CD4-positive, alpha-beta T cell (primary cell): ENCODE measurements around the gene COL18A1. TPM values are rescaled to one million over a fixed set of nuclear protein-coding genes. Genes with fewer than 3 reads are reported as not detected.

Experiments
- ATAC-seq: fragments of 200-7000 bp; cut with Tn5 transposase; one replicate; pipeline ENCODE4 v1.10.0; 2022; ENCODE audit warnings: mild to moderate bottlenecking; ENCODE audit not compliant: poor library complexity
- CTCF ChIA-PET: fragments of 350-600 bp; sonication (Branson Sonifier 250); formaldehyde crosslinking; loops from one replicate; lab custom pipeline; 2021; ENCODE audit warnings: antibody characterized with exemption, inconsistent platforms; lab: Charles Lee
- POLR2A ChIA-PET: fragments of 350-600 bp; sonication (Branson Sonifier 250); formaldehyde crosslinking; loops from one replicate; lab custom pipeline; 2021; ENCODE audit warnings: antibody characterized with exemption, inconsistent platforms; lab: Charles Lee
- DNase-seq, 14 experiments: peaks; one replicate each; pipeline ENCODE4 v3.0.0-alpha.2; 2013 to 2020; ENCODE audit warnings: mixed read lengths in 2 of 14
- H3K27ac ChIP-seq, 2 donors: one replicate each; pipeline versions ENCODE4 v1.5.1 to v1.7.0; 2013; ENCODE audit warnings: low read length in 2 of 2, low read depth in 1 of 2, mild to moderate bottlenecking in 1 of 2
- H3K27me3 ChIP-seq, 2 experiments: 1 replicate in 1 of 2; 2 replicates in 1 of 2; pipeline versions ENCODE4 v1.6.1 to v1.7.0; 2013; ENCODE audit warnings: low read length in 2 of 2, control low read depth in 1 of 2, mild to moderate bottlenecking in 1 of 2, moderate library complexity in 1 of 2; ENCODE audit not compliant: insufficient read depth in 2 of 2, control insufficient read depth in 1 of 2
- H3K36me3 ChIP-seq: one replicate; pipeline ENCODE4 v1.6.1; 2013; ENCODE audit warnings: low read length, control low read depth; ENCODE audit not compliant: insufficient read depth
- H3K4me1 ChIP-seq: one replicate; pipeline ENCODE4 v1.6.1; 2013; ENCODE audit warnings: low read length, control low read depth; ENCODE audit not compliant: insufficient read depth
- H3K4me3 ChIP-seq: one replicate; pipeline ENCODE4 v1.5.1; 2013; ENCODE audit warnings: mild to moderate bottlenecking, low read length, moderate library complexity
- H3K9me3 ChIP-seq, 2 experiments: 1 replicate in 1 of 2; 2 replicates in 1 of 2; pipeline versions ENCODE4 v1.6.1 to v1.7.0; 2013; ENCODE audit warnings: low read length in 2 of 2, mild to moderate bottlenecking in 2 of 2, control low read depth in 1 of 2, moderate library complexity in 1 of 2; ENCODE audit not compliant: control insufficient read depth in 1 of 2, insufficient read depth in 1 of 2
- H3K27ac Mint-ChIP-seq: one replicate; pipeline ENCODE4 v1.8.0; 2020; ENCODE audit warnings: mixed read lengths
- H3K27me3 Mint-ChIP-seq: one replicate; pipeline ENCODE4 v1.8.0; 2021; ENCODE audit warnings: mixed read lengths
- H3K36me3 Mint-ChIP-seq: one replicate; pipeline ENCODE4 v1.8.0; 2021; ENCODE audit warnings: low read depth, mixed read lengths
- H3K4me1 Mint-ChIP-seq: one replicate; pipeline ENCODE4 v1.8.0; 2021; ENCODE audit warnings: low read depth, mixed read lengths
- H3K4me3 Mint-ChIP-seq: one replicate; pipeline ENCODE4 v1.8.0; 2020; ENCODE audit warnings: mild to moderate bottlenecking, mixed read lengths
- H3K9me3 Mint-ChIP-seq: one replicate; pipeline ENCODE4 v1.8.0; 2020; ENCODE audit warnings: mixed read lengths
- intact Hi-C, 2 experiments: fragments of 100-400 bp; cut with DNase I in 1 of 2; cut with micrococcal nuclease in 1 of 2; formaldehyde crosslinking; loops; one replicate each; pipeline versions ENCODE4 v1.15.1 to v1.9.0; 2023 to 2025; cut with DNase I, micrococcal nuclease
- total RNA-seq, 174 experiments: library from RNA in 2 of 174; stranded (reverse) in 2 of 174; gene quantifications; one replicate each; pipeline ENCODE4 v1.2.3 and lab custom pipeline; 2021 to 2026
- TF ChIP-seq, protein P1 (sequence below): fragments of 200-600 bp; IDR thresholded peaks from one replicate; pipeline ENCODE4 v1.8.0; 2022; ENCODE audit warnings: antibody characterized with exemption, mild to moderate bottlenecking

Gene COL18A1
- total RNA-seq, 2 experiments from 2014 or later = 15.2 to 16.0 TPM

DNA sequence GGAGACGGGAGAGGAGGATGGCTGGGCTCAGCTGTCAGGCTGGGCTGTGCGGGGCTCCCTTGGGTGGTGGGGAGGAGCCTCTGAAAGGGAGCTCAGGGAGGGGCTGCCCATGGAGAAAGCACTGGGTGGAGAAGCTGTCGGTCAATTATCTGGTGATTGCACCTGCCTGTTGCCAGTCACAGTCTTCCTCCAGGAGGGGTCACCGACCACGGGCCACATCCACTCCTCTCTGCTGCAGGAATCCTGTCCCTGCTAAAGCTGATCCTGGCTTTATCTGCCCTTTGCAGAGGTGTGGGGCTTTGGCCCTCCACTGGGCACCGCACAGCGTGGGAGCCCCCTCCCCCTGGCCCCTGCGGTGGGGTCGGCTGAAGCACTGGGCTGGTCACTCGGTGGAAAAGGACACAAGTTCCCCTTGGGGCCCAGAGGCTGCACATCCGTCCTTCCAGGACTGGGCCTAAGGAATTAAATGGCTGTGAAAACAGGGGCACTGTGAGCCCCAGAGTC lies 21.8 kb upstream of the COL18A1 start:
- Mint-ChIP-seq H3K4me1 (no peaks in the 10 kb centered on the region), H3K27ac (no peak overlapping the region), H3K4me3 (no peak overlapping the region), H3K36me3 (no peaks in the 10 kb centered on the region), H3K27me3 (peaks cover 26% of the 10 kb centered on the region), H3K9me3 (no peaks in the 10 kb centered on the region)
- ChIA-PET POLR2A (no interaction called here), CTCF (no interaction called here)
- Histone ChIP-seq H3K9me3 (peaks cover 0 to 20% of the 10 kb centered on the region in 2 experiments), H3K27me3 (peaks cover 6 to 18% of the 10 kb centered on the region in 2 experiments), H3K36me3 (no peaks in the 10 kb centered on the region), H3K27ac (no peak overlapping the region), H3K4me1 (no peaks in the 10 kb centered on the region), H3K4me3 (no peak overlapping the region)
- DNase-seq (no peak), ATAC-seq (no peak)
- TF ChIP-seq, protein P1, sequence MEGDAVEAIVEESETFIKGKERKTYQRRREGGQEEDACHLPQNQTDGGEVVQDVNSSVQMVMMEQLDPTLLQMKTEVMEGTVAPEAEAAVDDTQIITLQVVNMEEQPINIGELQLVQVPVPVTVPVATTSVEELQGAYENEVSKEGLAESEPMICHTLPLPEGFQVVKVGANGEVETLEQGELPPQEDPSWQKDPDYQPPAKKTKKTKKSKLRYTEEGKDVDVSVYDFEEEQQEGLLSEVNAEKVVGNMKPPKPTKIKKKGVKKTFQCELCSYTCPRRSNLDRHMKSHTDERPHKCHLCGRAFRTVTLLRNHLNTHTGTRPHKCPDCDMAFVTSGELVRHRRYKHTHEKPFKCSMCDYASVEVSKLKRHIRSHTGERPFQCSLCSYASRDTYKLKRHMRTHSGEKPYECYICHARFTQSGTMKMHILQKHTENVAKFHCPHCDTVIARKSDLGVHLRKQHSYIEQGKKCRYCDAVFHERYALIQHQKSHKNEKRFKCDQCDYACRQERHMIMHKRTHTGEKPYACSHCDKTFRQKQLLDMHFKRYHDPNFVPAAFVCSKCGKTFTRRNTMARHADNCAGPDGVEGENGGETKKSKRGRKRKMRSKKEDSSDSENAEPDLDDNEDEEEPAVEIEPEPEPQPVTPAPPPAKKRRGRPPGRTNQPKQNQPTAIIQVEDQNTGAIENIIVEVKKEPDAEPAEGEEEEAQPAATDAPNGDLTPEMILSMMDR = no peak
- intact Hi-C loops = no loop called here

DNA sequence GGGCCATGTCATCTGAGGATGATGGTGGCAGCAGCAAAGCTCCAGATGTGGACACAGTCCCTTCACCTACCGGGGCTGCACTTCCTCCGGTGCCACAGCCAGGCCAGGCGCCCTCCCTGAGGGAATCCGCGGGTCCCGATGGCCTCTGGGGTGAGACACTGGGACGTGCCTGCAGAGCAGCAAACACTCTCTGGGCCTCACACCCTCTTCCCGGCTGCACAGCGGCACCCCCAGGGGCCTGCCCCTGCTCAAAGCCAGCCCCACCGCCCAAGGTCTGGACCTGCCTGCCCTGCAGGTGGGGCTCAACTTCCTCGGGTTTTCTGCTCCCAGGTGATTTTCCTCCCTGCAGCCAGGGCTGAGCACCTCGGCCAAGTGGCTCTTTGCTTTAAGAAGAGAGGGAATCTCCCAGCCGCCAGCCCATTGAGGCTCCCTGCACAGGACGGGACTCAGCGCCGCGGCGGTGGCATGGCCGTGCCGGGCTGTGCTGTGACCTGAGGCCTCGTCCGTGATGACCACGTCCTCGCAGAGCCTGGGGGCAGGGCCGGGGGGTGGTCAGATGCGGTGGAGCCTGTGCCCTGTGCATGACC lies 21.3 kb upstream of the COL18A1 start:
- ChIA-PET CTCF (no interaction called here), POLR2A (no interaction called here)
- no peak for DNase-seq
- H3K9me3 ChIP-seq = peaks cover 0 to 20% of the 10 kb centered on the region in 2 experiments
- H3K27ac ChIP-seq = no peak overlapping the region
- H3K36me3 ChIP-seq = no peaks in the 10 kb centered on the region
- Mint-ChIP-seq H3K9me3 (no peaks in the 10 kb centered on the region), H3K27me3 (peaks cover 26% of the 10 kb centered on the region), H3K27ac (no peak overlapping the region), H3K4me1 (no peaks in the 10 kb centered on the region), H3K36me3 (no peaks in the 10 kb centered on the region), H3K4me3 (no peak overlapping the region)
- intact Hi-C loops = no loop called here
- no peak overlapping the region for H3K4me3 ChIP-seq
- ATAC-seq = no peak
- H3K27me3 ChIP-seq = peaks cover 8 to 18% of the 10 kb centered on the region in 2 experiments
- H3K4me1 ChIP-seq = no peaks in the 10 kb centered on the region
- TF ChIP-seq, protein P1 = no peak

- Mint-ChIP-seq H3K4me1 (no peaks in the 10 kb centered on the region), H3K9me3 (no peaks in the 10 kb centered on the region), H3K27ac (no peak overlapping the region), H3K36me3 (no peaks in the 10 kb centered on the region), H3K4me3 (no peak overlapping the region), H3K27me3 (peaks cover 26% of the 10 kb centered on the region)
- ChIA-PET POLR2A (no interaction called here), CTCF (no interaction called here)
- Histone ChIP-seq H3K27me3 (peaks cover 8 to 18% of the 10 kb centered on the region in 2 experiments), H3K9me3 (peaks cover 0 to 20% of the 10 kb centered on the region in 2 experiments), H3K4me3 (no peak overlapping the region), H3K27ac (no peak overlapping the region), H3K4me1 (no peaks in the 10 kb centered on the region), H3K36me3 (no peaks in the 10 kb centered on the region)
- TF ChIP-seq, protein P1 = no peak
- DNase-seq (no peak), ATAC-seq (no peak)
- intact Hi-C loops = loop anchor here in 1 of 2 experiments (5.0 kb wide), 1 partner anchor 73 kb away; no protein-coding TSS in a partner anchor
These were observed 20.1 kb upstream of the COL18A1 start for GRCh38 chr21:45384656-45385548.
